Measurements from ENCODE around the gene ETFB.

DNA sequence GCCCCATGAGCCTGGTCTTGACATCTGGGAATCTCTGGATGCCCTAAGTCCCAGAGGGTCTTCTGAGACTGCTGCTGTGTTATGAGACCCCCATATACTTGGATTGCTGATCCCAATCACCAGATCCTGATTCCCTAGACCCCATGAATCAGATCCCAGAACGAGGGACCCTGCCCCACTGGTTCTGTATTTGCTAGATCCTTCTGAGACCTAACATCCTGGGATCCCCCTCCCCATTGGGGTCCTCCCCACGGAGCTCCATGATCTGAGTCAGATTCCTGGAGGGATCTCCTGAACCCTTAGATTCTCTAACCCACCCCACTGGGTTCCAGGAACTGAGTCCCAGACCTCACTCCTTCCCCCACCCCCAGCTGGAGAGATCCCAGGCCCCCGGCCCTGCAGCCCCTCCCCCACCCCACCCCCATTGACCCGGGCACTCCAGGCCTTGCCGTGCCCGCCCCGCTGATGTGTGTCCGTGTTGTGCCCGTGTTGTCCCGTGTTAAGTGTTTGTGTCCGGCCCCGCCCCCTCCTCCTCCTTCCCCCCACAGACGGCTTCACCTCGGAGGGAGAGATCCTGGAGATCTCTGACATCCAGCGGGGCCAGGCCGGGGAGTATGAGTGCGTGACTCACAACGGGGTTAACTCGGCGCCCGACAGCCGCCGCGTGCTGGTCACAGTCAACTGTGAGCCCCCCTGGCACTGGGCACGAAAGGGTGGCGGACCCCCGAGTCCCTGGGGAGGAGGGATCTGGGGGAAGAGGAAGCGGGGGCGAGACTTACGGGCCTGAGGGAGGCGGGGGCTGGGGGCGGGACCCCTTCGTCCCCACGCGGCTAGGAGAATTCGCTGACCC, 39.7 kb downstream of the ETFB start:
- TF ChIP-seq, protein P1, sequence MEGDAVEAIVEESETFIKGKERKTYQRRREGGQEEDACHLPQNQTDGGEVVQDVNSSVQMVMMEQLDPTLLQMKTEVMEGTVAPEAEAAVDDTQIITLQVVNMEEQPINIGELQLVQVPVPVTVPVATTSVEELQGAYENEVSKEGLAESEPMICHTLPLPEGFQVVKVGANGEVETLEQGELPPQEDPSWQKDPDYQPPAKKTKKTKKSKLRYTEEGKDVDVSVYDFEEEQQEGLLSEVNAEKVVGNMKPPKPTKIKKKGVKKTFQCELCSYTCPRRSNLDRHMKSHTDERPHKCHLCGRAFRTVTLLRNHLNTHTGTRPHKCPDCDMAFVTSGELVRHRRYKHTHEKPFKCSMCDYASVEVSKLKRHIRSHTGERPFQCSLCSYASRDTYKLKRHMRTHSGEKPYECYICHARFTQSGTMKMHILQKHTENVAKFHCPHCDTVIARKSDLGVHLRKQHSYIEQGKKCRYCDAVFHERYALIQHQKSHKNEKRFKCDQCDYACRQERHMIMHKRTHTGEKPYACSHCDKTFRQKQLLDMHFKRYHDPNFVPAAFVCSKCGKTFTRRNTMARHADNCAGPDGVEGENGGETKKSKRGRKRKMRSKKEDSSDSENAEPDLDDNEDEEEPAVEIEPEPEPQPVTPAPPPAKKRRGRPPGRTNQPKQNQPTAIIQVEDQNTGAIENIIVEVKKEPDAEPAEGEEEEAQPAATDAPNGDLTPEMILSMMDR (IDR thresholded peaks at IDR 0.05 in 2 of 3, conservative IDR thresholded peaks at IDR 0.05 in 1 of 3; ENCODE audit: insufficient read depth in 2 of 3, low read depth in 1 of 3, low read length in 3 of 3): no peak
- TF ChIP-seq ZNF124 (CRISPR knock-in tag; IDR thresholded peaks at IDR 0.05): no peak
- TF ChIP-seq USF2 (CRISPR knock-in tag; IDR thresholded peaks at IDR 0.05): no peak
- TF ChIP-seq RAD21 (CRISPR knock-in tag; conservative IDR thresholded peaks at IDR 0.05 in 1 of 2, IDR thresholded peaks at IDR 0.05 in 1 of 2): no peak
- TF ChIP-seq ZBTB8A (IDR thresholded peaks at IDR 0.05; ENCODE audit: partially characterized antibody): no peak
- TF ChIP-seq, protein P2, sequence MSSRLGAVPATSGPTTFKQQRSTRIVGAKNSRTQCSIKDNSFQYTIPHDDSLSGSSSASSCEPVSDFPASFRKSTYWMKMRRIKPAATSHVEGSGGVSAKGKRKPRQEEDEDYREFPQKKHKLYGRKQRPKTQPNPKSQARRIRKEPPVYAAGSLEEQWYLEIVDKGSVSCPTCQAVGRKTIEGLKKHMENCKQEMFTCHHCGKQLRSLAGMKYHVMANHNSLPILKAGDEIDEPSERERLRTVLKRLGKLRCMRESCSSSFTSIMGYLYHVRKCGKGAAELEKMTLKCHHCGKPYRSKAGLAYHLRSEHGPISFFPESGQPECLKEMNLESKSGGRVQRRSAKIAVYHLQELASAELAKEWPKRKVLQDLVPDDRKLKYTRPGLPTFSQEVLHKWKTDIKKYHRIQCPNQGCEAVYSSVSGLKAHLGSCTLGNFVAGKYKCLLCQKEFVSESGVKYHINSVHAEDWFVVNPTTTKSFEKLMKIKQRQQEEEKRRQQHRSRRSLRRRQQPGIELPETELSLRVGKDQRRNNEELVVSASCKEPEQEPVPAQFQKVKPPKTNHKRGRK (tag; IDR thresholded peaks at IDR 0.05): no peak
- no peak for TF ChIP-seq SMC3 (conservative IDR thresholded peaks at IDR 0.05; ENCODE audit: insufficient read depth, low read depth, low read length)
- TF ChIP-seq EP300 (IDR thresholded peaks at IDR 0.05; ENCODE audit: low read length): no peak
- no peak for TF ChIP-seq KLF16 (IDR thresholded peaks at IDR 0.05)
- no peak for TF ChIP-seq POLR2B (IDR thresholded peaks at IDR 0.05; ENCODE audit: low read depth, partially characterized antibody)

All from K562 (cell line).